ENCODE data around the gene CFAP221. TPM values are rescaled to one million over a fixed set of nuclear protein-coding genes. Genes with fewer than 3 reads are reported as not detected.

The CFAP221 gene
- total RNA-seq, 1 donor = not detected

GRCh38 chr2:119671752-119672151 is 127.5 kb downstream of the CFAP221 start:
- no peak for DNase-seq (ENCODE audit: low read depth)
- TF ChIP-seq CTCF (IDR thresholded peaks at IDR 0.05; ENCODE audit: insufficient read depth, low read depth, low read length) = no peak
- no peak overlapping the region for H3K4me3 ChIP-seq (ENCODE audit: low read depth, low read length)

GRCh38 chr2:119672161-119672862 is 128.1 kb downstream of the CFAP221 start:
- no peak for DNase-seq (ENCODE audit: low read depth)
- no peak for TF ChIP-seq CTCF (IDR thresholded peaks at IDR 0.05; ENCODE audit: insufficient read depth, low read depth, low read length)

DNA sequence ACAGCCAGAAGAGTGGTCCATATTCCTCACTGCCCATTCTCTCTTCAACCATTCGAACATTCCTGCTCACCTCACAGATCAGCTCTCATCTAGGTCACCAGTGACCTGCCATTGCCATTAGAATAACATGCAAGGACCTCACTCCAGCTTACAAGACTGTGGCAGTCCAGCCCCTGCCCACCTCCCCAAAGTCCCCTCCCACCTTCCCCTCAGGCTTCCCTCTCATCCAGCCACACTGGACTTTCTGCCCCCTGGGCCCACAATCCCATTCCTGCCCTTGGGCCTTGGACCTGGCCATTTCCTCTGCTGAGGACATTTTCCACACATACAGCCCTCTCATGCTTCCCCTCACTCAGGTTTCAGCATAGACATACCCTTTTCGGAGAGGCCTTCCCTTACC is 129.5 kb downstream of the CFAP221 start:
- no peak for DNase-seq (ENCODE audit: low read depth)
- no peak overlapping the region for H3K4me3 ChIP-seq (ENCODE audit: low read depth, low read length)
- no peak for TF ChIP-seq CTCF (IDR thresholded peaks at IDR 0.05; ENCODE audit: insufficient read depth, low read depth, low read length)

More at GRCh38 chr2:119672161-119672862, 128.1 kb downstream of the CFAP221 start:
- H3K4me3 ChIP-seq (ENCODE audit: low read depth, low read length) = no peak overlapping the region

DNA sequence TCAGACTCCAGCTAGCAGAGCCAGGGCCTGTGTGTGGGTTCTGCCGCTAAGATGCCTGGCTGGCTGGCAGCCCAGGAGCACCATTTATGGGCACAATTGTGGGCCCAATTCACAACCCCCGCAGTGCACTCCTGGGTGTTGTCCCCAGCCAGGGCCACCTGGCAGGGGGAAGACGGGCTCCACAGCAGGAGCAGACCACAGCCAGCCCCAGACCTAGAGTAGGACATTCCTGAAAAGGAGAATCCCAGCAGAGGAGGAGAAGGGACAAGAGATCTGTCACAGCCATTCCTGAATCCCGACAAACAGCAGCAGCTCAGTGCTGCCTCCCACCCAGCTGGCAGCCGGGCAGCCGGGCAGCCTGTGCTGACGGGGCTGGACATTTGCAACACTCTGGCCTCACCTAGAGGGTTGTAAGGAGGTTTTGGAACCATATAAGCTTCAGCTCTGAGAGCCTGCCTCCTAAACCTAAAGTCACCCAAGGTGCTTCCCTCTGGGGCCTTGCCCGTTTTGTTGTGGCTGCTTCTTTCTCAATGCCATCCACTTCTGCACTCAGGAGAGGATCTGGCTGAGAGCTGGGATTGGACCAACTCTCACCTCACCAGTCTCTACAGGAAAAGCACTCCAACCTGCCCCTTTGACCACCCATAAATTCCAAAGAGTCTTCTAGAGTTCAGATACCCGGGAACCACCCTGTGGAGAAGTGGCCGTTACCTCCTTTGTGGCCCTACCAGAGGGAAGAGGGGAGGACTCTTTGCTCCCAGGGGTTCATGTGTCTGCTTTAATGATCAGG is 130.7 kb downstream of the CFAP221 start:
- no peak overlapping the region for H3K4me3 ChIP-seq (ENCODE audit: low read depth, low read length)
- DNase-seq (ENCODE audit: low read depth) = no peak
- TF ChIP-seq CTCF (IDR thresholded peaks at IDR 0.05; ENCODE audit: insufficient read depth, low read depth, low read length) = no peak

DNA sequence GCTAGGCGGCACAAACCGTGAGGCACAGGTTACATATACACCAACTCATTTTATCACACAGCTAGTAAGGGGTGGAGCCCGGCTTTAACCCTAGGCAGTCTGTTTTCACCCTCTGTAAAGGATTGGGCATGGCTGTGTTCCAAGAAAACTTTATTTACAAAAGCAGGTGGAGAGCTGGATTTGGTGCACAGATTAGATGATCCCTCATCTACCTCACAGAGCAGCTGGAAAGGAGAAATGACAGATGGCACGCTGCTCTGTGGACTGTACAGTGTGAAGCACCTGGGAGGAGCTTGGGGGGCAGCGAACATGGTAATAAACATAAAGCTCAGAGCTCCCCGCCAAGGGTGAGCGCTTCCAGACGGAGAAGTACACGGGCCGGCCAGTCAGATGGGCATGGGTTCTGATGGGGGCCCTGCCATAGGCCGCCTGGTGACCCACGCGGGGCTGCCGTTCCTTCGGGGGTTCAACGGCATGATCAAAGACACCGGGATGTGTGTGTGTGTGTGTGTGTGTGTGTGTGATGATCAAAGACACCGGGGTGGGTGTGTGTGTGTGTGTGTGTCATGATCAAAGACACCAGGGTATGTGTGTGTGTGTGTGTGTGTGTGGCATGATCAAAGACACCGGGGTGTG is 133.9 kb downstream of the CFAP221 start:
- DNase-seq (ENCODE audit: low read depth) = no peak
- no peak for TF ChIP-seq CTCF (IDR thresholded peaks at IDR 0.05; ENCODE audit: insufficient read depth, low read depth, low read length)
- no peak overlapping the region for H3K4me3 ChIP-seq (ENCODE audit: low read depth, low read length)

- peak overlapping the region; percentile 75 for H3K4me3 ChIP-seq (ENCODE audit: low read depth, low read length)
- no peak for TF ChIP-seq CTCF (IDR thresholded peaks at IDR 0.05; ENCODE audit: insufficient read depth, low read depth, low read length)
- DNase-seq (ENCODE audit: low read depth) = no peak
Measured at GRCh38 chr2:119679526-119679837, 135.2 kb downstream of the CFAP221 start.
